Inflammatory macrophage treated with lipopolysaccharide for 4 hours (primary cell): ENCODE data around the gene PUS7.
"Not testable (repeated sequence)": the region's sequence is repeated elsewhere in the genome, so short reads cannot be mapped to it uniquely, and the experiment has no call there.

Experiments
- DNase-seq: peaks from one replicate; pipeline ENCODE4 v3.0.0-alpha.2; 2020

PUS7 gene, protein sequence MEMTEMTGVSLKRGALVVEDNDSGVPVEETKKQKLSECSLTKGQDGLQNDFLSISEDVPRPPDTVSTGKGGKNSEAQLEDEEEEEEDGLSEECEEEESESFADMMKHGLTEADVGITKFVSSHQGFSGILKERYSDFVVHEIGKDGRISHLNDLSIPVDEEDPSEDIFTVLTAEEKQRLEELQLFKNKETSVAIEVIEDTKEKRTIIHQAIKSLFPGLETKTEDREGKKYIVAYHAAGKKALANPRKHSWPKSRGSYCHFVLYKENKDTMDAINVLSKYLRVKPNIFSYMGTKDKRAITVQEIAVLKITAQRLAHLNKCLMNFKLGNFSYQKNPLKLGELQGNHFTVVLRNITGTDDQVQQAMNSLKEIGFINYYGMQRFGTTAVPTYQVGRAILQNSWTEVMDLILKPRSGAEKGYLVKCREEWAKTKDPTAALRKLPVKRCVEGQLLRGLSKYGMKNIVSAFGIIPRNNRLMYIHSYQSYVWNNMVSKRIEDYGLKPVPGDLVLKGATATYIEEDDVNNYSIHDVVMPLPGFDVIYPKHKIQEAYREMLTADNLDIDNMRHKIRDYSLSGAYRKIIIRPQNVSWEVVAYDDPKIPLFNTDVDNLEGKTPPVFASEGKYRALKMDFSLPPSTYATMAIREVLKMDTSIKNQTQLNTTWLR

DNA sequence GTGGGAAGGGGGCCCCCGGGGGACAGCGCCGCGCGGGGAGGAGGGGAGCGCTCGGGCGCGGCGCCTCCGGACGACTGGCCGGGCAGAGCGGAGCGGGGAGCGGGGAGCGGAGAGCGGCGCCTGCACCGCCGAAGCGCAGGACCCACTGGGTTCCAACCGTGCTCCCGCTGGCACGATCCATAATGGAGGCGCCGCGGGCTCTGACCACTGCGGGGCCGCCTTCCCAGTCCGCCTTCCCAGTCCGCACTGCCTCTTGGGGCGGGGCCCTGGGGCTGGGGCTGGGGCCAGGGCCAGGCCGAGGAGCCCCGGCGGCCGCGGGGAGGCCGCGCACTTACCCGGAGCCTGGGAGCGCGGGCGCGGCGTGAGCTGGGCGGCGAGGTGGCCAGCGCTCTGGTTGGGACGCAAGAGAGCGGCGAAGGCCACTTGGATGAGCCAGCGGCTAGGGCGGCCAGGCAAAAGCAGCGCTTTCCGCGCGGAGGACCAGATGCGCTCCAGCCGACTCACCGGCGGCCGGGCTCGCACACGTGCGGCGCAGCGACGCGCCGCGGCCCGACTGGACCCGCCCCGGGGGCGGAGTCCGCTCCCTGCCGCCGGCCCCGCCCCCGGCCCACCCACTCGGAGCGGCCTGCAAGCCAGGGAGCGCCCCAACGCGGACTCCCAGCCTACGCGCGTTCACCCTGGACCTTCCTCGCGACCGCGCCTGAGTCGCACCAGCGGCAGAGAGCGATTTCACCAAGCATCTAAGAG is at the start of gene PUS7:
Gene PUS7 (minus strand): TSS at position 555 of the 747 bp plus-strand sequence. CDS start 13,759 bp downstream, outside the sequence.
- peak; percentile 88 for DNase-seq

DNA sequence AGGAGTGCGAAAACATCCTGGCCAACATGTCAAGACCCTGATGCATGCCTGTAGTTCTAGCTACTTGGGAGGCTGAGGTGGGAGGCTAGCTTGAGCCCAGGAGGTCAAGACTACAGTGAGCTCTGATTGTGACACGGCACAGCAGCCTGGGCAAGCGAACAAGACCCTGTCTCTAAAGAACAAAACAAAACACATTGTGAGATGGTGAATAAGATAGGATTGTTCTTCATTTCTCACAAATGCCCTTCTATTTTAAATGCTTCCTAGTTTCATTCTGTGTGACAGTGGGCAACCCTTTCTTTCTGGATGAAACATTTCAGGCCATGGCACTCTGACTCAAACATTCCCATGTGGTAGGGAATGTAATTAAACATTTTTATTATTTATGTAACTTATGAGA is 45.8 kb upstream of the PUS7 start:
- no peak for DNase-seq

DNA sequence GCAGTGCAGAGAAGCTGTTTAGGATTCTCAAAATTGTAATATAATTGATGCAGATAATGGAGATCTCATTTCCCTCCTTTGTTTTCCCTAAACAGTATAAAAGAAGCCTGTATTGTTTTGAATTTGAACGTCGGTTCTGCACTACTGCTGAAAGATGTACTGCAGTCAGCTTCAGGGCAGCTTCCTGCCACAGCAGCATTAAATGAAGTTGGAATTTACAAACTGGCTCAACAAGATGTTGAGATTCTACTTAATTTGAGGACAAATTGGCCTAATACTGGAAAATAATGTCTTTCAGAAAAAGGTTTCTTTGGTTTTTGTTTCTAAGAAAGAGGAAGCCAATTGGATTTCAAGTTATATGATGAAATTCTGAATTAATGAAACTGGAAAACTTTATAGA is 45.0 kb upstream of the PUS7 start:
- DNase-seq = no peak

DNA sequence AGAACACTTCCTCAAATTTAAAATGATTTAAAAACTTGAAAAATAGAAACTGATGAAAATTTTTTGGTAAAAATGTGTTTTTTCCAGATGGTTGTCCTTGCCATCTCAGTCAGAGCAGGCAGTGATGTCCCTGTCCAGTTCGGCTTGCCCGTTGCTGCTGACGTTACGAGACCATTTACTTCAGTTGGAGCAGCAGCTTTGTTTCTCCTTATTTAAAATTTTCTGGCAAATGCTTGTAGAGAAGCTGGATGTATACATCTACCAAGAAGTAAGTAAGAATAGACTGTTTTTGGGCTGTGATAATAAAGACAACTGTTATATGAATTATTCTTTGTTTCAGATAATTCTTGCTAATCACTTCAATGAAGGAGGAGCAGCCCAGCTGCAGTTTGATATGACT is 43.1 kb upstream of the PUS7 start:
- DNase-seq = no peak

DNA sequence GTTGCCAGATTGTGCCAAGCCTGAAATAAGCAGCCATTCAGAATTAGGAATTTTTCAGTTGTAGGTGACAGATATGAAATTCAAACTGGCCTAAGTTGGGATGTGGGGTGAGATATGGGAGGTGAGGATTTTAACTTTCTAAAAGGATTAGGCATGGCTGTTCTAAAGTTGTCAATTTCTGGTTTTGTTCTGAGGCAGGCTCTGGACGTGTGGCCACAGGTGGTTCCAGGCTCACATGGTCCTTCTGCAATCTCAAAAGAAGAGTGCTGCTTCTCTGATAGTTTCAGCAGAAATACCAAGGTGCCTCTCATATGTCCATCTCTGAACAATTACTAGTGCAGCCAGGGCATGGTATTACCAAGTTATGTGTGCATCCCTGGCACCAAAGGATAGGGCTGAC is 37.9 kb upstream of the PUS7 start:
- DNase-seq = no peak

DNA sequence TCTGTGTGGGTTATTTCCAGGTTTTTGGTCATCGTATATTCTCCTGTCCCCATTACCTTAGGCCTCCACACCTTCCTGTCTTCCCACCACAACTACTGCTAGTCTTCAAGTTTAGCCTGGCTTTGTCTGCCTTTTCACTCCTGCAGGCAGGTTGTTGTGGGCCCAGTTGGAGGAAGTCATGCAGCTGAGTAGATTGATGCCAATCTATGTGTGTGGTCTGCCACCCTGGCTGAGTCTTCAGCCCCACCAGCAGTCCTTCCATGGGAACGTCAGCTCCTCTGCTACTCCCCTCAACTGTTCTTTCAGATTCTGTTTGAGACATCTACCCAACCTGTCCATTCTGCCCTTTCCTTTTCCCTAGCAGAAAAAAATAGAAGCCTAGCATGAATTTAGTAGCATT is 16.3 kb upstream of the PUS7 start:
- DNase-seq = no peak

DNA sequence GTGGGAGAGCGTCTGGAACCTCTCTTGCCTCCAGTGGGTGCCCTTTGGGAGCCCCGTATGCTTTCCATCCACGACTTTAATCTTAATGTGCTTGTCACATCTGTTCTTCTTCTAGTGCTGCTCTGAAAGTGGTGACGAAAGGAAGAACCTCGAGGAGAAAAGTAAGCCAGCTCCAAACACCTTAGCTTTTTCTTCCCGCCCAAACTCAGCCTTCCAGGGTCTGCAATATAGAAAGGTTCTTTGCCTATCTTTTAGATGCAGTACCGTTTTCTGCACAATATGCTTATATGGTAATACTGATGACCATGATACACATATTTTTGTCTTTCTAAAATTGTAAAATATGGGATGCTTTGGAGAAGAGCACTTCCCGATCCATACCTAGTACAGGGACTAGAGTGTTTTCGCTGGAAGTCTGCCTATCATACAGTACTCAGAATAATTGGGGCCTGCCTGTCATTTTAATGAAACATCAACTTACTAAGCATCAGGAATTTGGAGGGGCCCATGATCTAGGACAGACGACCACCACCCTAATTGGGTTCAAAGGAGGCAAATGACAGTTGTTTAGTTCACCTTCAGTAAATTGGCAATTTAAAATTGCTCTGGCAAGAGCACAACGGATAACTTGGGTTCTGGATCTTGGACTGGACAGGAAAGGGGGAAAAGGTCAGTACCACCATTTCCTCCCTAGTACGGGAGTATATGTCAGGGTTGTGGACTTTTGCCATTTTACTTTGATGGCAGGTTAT is 10.8 kb upstream of the PUS7 start:
- DNase-seq = no peak

DNA sequence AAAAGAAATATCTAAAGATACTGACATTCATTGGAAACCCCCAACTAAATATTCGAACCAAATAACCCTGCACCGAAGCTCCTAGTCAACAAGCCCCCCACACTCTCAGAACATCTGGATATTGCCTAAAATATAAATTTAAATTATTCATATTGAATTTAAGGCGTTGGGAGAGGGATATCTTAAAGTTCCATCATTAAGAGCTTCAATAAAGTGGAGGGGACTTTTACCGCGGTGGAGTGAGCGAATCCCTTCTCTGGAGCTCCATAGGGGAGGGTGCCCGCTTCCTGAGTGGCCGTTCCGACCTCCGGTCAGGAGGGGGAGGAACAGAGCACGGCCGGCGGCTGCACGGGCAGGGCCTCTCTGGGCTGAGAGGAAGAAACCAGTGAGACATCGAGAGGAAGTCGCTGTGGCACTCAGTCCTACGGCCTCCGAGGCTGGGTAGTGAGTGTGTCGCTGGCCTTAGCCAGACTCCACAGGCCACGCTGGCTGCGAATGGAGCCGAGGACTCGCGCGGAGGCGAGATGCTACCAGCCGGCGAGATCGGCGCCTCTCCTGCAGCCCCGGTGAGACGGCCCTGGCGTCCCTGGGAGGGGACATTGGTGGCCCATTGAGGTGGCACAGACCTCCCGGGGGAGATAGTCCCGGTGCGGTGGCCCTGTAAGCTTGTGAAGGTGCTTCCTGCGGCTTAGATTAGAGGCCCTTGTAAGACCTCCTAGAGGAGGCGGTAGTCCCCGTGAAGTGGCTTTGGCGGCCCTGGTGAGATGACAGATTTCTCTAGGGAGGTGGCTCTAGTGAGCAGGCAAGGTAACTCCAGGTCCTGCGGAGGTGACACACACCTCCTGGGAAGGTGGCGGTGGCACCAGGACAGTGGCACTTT is 10.0 kb upstream of the PUS7 start, which contains the start of gene RINT1:
Gene RINT1 (plus strand): TSS at position 410 of the 880 bp plus-strand sequence. CDS start 115 bp downstream, at position 525.
- DNase-seq = peak; percentile 94

DNA sequence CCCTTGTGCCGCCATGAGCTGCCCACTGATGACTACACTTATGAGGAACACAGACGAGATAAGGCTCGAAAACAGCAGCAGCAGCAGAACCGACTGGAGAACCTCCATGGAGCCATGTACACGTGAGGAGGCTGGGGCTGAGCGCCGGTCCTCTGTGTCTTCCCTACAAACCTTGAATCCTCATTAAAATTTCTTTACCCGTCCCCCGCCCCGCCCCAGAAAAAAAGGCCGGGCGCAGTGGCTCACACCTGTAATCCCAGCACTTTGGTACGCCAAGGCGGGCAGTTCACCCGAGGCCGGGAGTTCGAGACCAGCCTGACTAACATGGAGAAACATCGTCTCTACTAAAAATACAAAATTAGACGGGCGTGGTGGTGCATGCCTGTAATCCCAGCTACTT is 8.5 kb upstream of the PUS7 start:
- DNase-seq = no peak

DNA sequence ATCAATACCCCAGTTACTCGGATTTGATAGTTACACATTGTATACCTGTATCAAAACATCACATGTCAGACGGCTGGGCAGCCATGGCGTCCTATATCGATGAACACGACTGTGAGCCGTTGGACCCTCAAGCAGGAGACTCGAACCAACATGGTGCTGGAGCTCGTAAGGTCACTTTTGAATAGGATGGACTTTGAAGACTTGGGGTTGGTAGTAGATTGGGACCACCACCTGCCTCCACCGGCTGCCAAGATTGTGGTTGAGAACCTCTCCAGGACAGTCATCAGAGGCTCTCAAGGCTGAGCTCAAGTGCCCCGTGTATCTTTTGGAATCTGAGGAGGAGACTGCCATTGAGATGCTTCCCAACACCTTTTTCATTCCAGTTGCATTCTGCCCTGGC is 8.1 kb upstream of the PUS7 start:
- no peak for DNase-seq

DNA sequence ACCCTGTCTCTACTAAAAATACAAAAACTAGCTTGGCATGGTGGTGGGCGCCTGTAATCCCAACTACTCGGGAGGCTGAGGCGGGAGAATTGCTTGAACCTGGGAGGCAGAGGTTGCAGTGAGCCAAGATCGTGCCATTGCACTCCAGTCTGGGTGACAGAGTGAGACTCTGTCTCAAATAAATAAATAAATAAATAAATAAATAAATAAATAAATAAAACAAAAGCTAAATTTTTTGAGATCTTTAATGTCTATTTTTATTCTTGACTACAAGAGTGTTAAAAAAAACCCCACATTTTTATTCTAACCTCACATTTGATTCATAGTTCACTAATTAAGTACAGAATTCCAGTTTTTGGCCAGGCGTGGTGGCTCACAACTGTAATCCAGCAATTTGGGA is 5.7 kb upstream of the PUS7 start:
- not testable (repeated sequence) for DNase-seq

DNA sequence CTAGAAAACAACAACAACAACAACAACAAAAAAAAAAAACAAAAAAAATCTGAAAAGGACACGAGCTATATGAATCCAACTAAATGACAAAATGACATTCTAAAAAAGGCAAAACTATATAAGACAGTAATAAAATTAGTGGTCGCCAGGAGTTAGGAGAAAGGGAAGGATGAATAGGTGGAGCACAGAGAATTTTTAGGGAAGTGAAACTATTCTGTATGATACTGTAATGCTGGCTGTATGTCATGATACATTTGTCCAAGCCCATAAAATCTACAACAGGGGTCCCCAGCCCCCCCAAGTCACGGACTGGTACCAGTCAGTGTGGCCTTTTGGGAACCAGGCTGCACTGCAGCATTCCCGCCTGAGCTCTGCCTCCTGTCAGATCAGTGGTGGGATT is 2.8 kb upstream of the PUS7 start:
- peak; percentile 30 for DNase-seq

DNA sequence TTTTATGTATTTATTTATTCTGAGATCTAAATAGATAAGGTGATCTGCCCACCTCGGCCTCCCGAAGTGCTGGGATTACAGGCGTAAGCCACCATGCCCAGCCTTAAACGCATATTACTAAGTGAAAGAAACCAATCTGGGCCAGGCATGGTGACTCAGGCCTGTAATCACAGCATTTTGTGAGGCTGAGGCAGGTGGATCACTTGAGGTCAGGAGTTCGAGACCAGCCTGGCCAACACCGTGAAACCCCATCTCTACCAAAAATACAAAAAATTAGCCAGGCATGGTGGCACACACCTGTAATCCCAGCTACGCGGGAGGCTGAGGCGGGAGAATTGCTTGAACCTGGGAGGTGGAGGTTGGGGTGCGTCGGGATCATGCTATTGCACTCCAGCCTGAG is 2.4 kb upstream of the PUS7 start:
- not testable (repeated sequence) for DNase-seq

DNA sequence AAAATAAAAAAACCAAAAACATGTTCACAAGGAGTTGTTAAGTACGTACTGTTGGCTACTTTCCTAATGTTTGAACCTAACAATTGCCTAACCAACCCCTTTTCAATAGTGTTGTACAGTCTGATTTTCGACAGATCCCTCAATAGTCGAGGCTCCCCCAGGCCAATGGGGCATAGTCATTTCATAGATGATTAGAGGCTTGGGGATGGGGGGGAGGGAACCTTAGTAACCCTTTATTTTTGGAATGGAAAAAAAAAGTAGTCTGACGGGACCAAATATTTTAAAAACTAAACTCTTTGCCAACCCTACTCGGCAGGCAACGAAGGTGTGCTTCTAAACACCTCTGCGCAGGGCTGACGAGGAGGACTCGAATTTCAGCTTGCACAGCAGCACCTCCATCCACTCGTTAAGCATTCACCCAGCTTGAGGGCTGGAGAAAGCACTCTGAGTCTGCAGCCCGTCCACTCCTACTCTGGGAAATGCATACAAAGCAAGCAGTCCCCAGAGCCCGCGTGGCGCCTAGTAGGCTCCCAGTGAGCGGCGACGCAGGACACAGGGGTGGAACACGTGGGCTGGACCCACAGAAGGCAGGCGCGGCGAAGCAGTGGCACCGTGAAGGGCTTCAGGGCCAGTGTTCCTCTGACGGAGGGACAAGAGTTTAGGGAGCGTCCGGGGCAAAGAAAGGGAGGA is 899 bp downstream of the PUS7 start:
- peak; percentile 53 for DNase-seq

DNA sequence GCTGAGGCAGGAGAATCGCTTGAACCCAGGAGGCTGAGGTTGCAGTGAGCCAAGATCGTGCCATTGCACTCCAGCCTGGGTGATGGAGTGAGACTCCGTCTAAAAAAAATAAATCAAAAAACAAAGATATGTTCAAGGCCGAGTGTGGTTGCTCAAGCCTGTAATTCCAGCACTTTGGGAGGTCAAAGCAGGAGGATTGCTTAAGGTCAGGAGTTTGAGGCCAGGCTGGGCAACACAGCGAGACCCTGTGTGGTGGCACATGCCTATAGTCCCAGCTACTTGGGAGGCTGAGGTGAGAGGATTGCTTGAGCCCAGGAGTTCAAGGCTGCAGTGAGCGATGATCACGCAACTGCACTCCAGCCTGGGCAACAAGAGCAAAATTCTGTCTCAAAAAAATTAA is 1.5 kb downstream of the PUS7 start:
- DNase-seq = not testable (repeated sequence)

DNA sequence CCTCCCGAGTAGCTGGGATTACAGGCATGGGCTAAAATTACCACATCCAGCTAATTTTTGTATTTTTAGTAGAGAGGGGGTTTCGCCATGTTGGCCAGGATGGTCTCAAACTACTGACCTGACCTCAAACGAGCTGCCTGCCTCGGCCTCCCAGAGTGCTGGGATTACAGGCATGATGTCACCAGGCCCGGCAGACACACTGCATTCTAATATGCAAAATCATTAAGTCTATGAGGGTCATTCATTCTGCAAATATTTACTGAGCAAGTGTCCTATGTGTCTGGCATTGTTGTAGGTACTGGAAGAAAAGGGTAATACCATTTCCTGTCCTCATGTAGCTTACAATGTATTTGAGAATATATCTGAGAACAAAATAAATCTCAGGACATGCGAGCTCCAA is 2.7 kb downstream of the PUS7 start:
- no peak for DNase-seq

DNA sequence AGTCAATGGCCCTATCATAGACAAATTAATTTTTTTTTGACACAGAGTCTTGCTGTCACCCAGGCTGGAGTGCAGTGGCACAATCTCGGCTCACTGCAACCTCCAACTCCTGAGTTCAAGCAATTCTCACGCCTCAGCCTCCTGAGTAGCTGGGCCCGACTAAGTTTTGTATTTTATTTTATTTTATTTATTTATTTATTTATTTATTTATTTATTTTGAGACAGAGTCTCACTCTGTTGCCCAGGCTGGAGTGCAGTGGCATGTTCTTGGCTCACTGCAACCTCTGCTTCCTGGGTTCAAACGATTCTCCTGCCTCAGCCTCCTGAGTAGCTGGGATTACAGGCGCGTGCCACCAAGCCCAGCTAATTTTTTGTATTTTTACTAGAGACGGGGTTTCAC is 6.5 kb downstream of the PUS7 start:
- not testable (repeated sequence) for DNase-seq

DNA sequence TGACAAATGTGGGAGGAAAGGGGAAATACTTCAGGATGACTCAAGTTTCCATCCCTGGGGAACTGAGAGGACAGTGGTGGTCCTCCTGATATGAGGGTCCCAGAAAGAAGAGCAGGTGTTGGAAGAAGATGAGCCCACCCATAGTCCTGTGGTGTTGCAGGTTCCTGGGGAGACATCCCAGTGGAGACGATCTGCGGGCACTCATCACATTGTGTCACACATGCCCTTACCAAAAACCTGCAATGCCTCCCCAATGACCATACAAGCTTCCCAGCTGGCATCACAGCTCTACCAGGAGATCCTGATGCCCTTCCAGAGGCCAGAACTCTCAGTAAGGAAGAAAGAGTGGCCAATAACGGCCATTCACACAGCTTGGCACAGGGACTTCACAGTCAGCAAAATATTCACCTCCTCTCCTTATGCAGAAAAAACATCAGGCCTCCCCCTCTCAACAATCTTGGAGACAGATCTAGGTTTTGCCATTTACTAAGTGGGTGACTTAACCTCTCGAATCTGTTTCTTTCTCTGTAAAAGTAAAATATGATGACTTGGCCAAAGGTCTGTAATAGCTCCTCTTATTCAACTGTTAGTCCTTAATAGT is 9.0 kb downstream of the PUS7 start:
- no peak for DNase-seq

DNA sequence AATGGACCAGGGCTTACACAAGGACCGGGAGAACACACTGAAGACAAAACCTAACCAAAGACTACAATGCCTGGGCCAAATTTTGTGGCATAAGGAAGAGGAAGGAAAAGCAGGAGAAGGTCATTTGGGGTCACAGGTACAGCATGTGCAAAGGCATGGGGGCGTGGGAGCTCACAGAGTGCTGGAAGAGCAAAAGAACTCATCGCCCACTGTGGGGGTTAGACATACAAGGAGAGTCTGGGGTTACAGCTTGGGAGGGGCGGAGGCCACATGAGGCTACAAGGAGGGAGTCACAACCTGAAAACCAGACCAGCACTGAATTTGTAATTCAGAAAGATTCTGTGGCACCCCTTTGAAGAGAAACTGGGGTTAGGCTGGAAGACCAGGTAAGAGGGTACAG is 9.7 kb downstream of the PUS7 start:
- DNase-seq = no peak

DNA sequence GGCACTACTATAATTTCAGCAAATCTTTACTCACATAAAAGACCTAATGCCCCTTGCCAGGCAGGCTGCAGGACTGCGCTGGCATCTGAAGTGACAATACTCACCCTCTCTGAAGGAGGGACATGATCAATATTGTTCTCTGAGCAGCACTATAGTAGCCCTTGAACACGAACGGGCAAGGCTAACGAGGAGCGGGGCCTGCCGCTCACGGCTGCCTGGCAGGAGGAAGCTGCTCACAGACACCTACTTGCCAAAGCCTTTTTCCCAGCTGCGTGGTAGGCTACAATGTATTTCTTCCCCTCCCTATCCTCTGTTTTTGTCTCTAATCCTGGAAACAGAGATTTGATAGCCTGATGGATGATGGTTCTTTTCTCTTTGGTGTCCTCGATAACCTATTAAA is 19.9 kb downstream of the PUS7 start:
- no peak for DNase-seq

DNA sequence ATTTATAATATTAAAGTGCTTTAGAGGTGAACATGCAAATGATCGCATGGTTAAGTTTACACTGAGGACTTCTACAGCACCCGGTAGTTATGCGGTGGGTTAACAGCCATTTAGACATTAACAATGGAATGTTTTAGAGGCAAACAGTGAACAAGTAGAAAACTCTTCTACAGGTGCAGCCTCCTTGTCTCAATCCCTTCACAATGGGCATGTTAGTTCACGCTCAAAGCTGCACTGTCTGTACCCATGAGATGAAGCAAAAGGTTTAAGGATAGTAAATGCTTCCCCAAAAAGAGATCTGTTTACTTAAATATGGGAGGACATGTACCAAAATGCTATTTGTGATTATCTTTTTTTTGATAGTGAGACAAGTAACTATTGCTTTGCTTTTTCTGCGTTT is 25.1 kb downstream of the PUS7 start:
- DNase-seq = no peak
